GM12892 (cell line): ENCODE results near the gene TSPAN5.

Experiments used
- POLR2A ChIP-seq: IDR thresholded peaks from 2 replicates; pipeline ENCODE4 v1.6.1; 2011; ENCODE audit warnings: low read depth, low read length, control low read depth
- POLR2AphosphoS5 ChIP-seq: IDR thresholded peaks from 2 replicates; pipeline ENCODE4 v1.6.1; 2011; ENCODE audit warnings: low read depth, low read length, control low read depth

DNA sequence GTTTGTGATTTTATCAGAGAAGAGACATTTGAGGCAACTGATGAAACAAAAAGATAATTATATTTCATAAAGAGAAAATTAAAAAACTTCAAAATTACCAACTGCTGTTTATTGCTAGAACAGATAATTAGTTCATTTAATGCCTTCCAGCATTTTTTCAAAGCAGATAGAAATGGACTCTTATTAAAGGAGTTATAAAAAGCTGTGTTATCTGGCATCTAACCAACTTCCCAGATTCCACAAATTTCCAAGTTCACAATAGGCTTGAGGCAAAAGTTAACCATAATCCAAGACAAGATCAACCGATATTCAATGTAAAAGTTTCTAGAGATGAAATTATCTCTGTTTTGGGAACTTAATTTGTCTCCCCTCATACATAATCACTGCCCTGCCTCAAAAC lies 152.4 kb downstream of the TSPAN5 start:
- TF ChIP-seq POLR2AphosphoS5 (no peak), POLR2A (no peak)
